Uterus (tissue), 4 donors: Measurements from ENCODE around the gene CD2AP. TPM values are rescaled to one million over a fixed set of nuclear protein-coding genes. Genes with fewer than 3 reads are reported as not detected.

Source experiments
- DNase-seq, 2 donors: peaks; one replicate each; pipeline ENCODE4 v3.0.0-alpha.2; 2019 to 2020
- H3K27ac ChIP-seq, 2 donors: fragments of 200-600 bp; sonication (generic); 1 replicate in 1 of 2; 2 replicates in 1 of 2; pipeline ENCODE4 v1.5.1; 2016 to 2018
- H3K27me3 ChIP-seq, 2 donors: fragments of 200-600 bp; sonication (generic); one replicate each; pipeline ENCODE4 v1.5.1; 2018 to 2019; ENCODE audit warnings: control low read depth in 1 of 2
- H3K36me3 ChIP-seq, 2 donors: fragments of 200-600 bp; sonication (generic); one replicate each; pipeline ENCODE4 v1.5.1; 2019; ENCODE audit warnings: control low read depth in 1 of 2
- H3K4me1 ChIP-seq, 2 donors: fragments of 200-600 bp; sonication (generic); one replicate each; pipeline ENCODE4 v1.5.1; 2018 to 2019; ENCODE audit warnings: control low read depth in 1 of 2
- H3K4me3 ChIP-seq, 2 donors: fragments of 200-600 bp; sonication (generic); 1 replicate in 1 of 2; 2 replicates in 1 of 2; pipeline ENCODE4 v1.5.1; 2018 to 2019; ENCODE audit warnings: mild to moderate bottlenecking in 1 of 2
- H3K9me3 ChIP-seq, 2 donors: fragments of 200-600 bp; sonication (generic); one replicate each; pipeline ENCODE4 v1.5.1; 2019; ENCODE audit warnings: control low read depth in 1 of 2
- POLR2A ChIP-seq, 2 donors: fragments of 450-650 bp; IDR thresholded peaks; one replicate each; pipeline ENCODE4 v1.6.1; 2016; ENCODE audit warnings: antibody characterized with exemption in 2 of 2, mild to moderate bottlenecking in 1 of 2, moderate library complexity in 1 of 2
- intact Hi-C: fragments of 100-400 bp; cut with DNase I; formaldehyde crosslinking; loops from one replicate; pipeline ENCODE4 v1.15.1; 2023; ENCODE audit warnings: low total_unique reads
- total RNA-seq, 4 donors: library from RNA; depleted of rRNA in 3 of 4; stranded (reverse); fragments of >200 nt in 3 of 4; gene quantifications; one replicate each; pipeline versions ENCODE4 v1.1.0 to v1.2.4, GENCODE V29; 2014 to 2023
- TF ChIP-seq, protein P1 (sequence below), 4 experiments: fragments of 200-600 bp in 2 of 4; fragments of 450-650 bp in 2 of 4; sonication (generic) in 2 of 4; IDR thresholded peaks; one replicate each; pipeline ENCODE4 v1.5.1; 2016 to 2019; ENCODE audit warnings: antibody characterized with exemption in 4 of 4, mild to moderate bottlenecking in 2 of 4, moderate library complexity in 1 of 4
- donor health status: DM: yes; HTN: yes; CAD: no.

CD2AP gene
- total RNA-seq, 4 donors from 2014 or later = 11.0 to 63.9 (median 24.3) TPM

DNA sequence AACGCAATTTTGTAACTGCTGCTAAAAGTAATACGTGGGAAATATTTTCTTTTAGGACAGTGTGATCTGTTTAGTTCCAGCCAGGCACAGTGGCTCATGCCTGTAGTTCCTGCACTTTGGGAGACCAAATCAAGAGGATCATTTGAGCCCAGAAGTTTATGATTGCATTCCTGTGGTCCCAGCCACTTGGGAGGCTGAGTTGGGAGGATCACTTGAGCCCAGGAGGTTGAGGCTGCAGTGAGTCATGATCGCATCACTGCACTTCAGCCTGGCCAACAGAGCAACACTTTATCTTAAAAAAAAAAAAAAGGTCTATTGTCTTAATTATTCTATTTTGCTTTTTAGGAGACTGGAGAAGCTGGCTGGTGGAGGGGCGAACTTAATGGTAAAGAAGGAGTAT is 101.5 kb downstream of the CD2AP start:
- H3K4me1 ChIP-seq = no peaks in the 10 kb centered on the region
- H3K4me3 ChIP-seq = no peak overlapping the region
- intact Hi-C loops = no loop called here
- no peak for DNase-seq
- no peaks in the 10 kb centered on the region for H3K27me3 ChIP-seq
- no peaks in the 10 kb centered on the region for H3K36me3 ChIP-seq
- no peaks in the 10 kb centered on the region for H3K9me3 ChIP-seq
- H3K27ac ChIP-seq = no peak overlapping the region
- TF ChIP-seq, protein P1, sequence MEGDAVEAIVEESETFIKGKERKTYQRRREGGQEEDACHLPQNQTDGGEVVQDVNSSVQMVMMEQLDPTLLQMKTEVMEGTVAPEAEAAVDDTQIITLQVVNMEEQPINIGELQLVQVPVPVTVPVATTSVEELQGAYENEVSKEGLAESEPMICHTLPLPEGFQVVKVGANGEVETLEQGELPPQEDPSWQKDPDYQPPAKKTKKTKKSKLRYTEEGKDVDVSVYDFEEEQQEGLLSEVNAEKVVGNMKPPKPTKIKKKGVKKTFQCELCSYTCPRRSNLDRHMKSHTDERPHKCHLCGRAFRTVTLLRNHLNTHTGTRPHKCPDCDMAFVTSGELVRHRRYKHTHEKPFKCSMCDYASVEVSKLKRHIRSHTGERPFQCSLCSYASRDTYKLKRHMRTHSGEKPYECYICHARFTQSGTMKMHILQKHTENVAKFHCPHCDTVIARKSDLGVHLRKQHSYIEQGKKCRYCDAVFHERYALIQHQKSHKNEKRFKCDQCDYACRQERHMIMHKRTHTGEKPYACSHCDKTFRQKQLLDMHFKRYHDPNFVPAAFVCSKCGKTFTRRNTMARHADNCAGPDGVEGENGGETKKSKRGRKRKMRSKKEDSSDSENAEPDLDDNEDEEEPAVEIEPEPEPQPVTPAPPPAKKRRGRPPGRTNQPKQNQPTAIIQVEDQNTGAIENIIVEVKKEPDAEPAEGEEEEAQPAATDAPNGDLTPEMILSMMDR (IDR thresholded peaks at IDR 0.05) = no peak
- TF ChIP-seq POLR2A (IDR thresholded peaks at IDR 0.05) = no peak

- H3K27me3 ChIP-seq = no peaks in the 10 kb centered on the region
- no peak overlapping the region for H3K27ac ChIP-seq
- intact Hi-C loops = no loop called here
- no peaks in the 10 kb centered on the region for H3K36me3 ChIP-seq
- no peak for DNase-seq
- H3K9me3 ChIP-seq = no peaks in the 10 kb centered on the region
- TF ChIP-seq, protein P1 (IDR thresholded peaks at IDR 0.05) = no peak
- no peaks in the 10 kb centered on the region for H3K4me1 ChIP-seq
- no peak overlapping the region for H3K4me3 ChIP-seq
These were observed 104.0 kb downstream of the CD2AP start for GRCh38 chr6:47581591-47581990.

DNA sequence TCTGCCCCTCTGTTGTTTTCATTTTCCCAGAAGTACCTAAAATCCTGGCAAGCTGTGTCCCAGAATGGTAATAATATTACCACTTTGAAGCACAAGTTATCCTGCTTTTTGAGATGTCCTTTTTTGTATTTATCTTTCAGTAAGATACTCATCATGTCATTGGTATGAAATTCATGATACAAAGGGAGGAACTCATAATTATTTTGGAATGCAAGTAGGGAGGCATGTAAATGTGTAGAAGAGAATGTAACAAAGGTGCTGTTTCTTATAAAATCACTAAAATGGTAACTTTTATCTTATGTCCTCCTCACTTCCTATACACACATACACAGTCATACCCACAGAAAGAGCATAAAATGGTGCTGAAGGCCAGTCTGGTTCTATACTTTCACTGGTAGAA is 109.9 kb downstream of the CD2AP start:
- Histone ChIP-seq H3K27ac (no peak overlapping the region), H3K9me3 (no peaks in the 10 kb centered on the region), H3K4me1 (no peaks in the 10 kb centered on the region), H3K27me3 (no peaks in the 10 kb centered on the region), H3K36me3 (no peaks in the 10 kb centered on the region), H3K4me3 (no peak overlapping the region)
- no peak for TF ChIP-seq POLR2A (IDR thresholded peaks at IDR 0.05)
- TF ChIP-seq, protein P1 (IDR thresholded peaks at IDR 0.05) = no peak
- DNase-seq = no peak
- intact Hi-C loops = no loop called here

GRCh38 chr6:47592131-47592840 is 114.7 kb downstream of the CD2AP start:
- Histone ChIP-seq H3K4me3 (no peak overlapping the region), H3K9me3 (no peaks in the 10 kb centered on the region), H3K36me3 (no peaks in the 10 kb centered on the region), H3K27me3 (no peaks in the 10 kb centered on the region), H3K4me1 (no peaks in the 10 kb centered on the region), H3K27ac (no peak overlapping the region)
- TF ChIP-seq, protein P1 (IDR thresholded peaks at IDR 0.05) = no peak
- TF ChIP-seq POLR2A (IDR thresholded peaks at IDR 0.05) = no peak
- intact Hi-C loops = no loop called here
- DNase-seq = no peak

DNA sequence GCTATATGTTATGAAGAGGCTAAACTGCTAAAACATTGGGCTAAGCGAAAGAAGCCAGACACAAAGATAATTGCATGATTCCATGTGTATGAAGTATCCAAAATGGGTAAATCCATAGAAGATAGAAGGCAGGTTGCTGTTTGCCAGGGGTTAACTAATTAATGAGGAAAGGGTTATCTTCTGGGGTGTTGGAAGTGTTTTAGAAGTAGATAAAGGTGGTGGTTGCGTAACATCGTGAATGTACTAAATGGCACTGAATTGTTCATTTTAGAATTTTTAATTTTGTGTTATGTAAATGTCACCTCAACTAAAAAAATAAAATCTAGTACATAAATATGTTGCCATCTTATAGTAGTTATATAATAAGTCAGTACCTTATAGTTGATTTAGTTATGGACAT is 116.4 kb downstream of the CD2AP start:
- H3K36me3 ChIP-seq = no peaks in the 10 kb centered on the region
- TF ChIP-seq, protein P1 (IDR thresholded peaks at IDR 0.05) = no peak
- TF ChIP-seq POLR2A (IDR thresholded peaks at IDR 0.05) = no peak

More for the DNA sequence above, 116.4 kb downstream of the CD2AP start:
- intact Hi-C loops = no loop called here
- Histone ChIP-seq H3K4me3 (no peak overlapping the region), H3K9me3 (no peaks in the 10 kb centered on the region), H3K4me1 (no peaks in the 10 kb centered on the region), H3K27ac (no peak overlapping the region), H3K27me3 (no peaks in the 10 kb centered on the region)
- DNase-seq = no peak
